CD4-positive, alpha-beta T cell treated with Interferon gamma for 1 hour (primary cell): ENCODE data around the gene NTMT1.

Experiments used
- DNase-seq: peaks from one replicate; pipeline ENCODE4 v3.0.0-alpha.2; 2020

NTMT1 gene

GRCh38 chr9:129682381-129682780, 56.4 kb downstream of the NTMT1 start:
- no peak for DNase-seq

GRCh38 chr9:129685220-129685932, 59.4 kb downstream of the NTMT1 start:
- DNase-seq, result no peak
